ENCODE data around the gene PLA2G6.

GRCh38 chr22:38221908-38222796 lies 40.5 kb upstream of the PLA2G6 start:
- TF ChIP-seq, protein P1, sequence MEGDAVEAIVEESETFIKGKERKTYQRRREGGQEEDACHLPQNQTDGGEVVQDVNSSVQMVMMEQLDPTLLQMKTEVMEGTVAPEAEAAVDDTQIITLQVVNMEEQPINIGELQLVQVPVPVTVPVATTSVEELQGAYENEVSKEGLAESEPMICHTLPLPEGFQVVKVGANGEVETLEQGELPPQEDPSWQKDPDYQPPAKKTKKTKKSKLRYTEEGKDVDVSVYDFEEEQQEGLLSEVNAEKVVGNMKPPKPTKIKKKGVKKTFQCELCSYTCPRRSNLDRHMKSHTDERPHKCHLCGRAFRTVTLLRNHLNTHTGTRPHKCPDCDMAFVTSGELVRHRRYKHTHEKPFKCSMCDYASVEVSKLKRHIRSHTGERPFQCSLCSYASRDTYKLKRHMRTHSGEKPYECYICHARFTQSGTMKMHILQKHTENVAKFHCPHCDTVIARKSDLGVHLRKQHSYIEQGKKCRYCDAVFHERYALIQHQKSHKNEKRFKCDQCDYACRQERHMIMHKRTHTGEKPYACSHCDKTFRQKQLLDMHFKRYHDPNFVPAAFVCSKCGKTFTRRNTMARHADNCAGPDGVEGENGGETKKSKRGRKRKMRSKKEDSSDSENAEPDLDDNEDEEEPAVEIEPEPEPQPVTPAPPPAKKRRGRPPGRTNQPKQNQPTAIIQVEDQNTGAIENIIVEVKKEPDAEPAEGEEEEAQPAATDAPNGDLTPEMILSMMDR (conservative IDR thresholded peaks at IDR 0.05; ENCODE audit: low read depth, low read length) = no peak
- TF ChIP-seq EZH2 (IDR thresholded peaks at IDR 0.05; ENCODE audit: low read length, unreplicated experiment) = no peak

Measured in PC-3 (cell line).